HepG2 (cell line): ENCODE measurements around the gene DAPK1. TPM values are rescaled to one million over a fixed set of nuclear protein-coding genes. Genes with fewer than 3 reads are reported as not detected.

ENCODE experiments used
- ERF ChIP-seq: IDR thresholded peaks from 2 replicates; pipeline ENCODE4 v1.6.1; 2018; ENCODE audit warnings: missing biosample characterization, missing genetic modification reagents
- ETV5 ChIP-seq: IDR thresholded peaks from 2 replicates; pipeline ENCODE4 v1.6.1; 2018; ENCODE audit warnings: missing biosample characterization, missing genetic modification reagents, inconsistent platforms, borderline replicate concordance
- ZFP36L2 ChIP-seq: sonication (generic); formaldehyde crosslinking; IDR thresholded peaks from 2 replicates; pipeline ENCODE4 v1.4.0; 2020; ENCODE audit warnings: missing genetic modification reagents
- ZNF234 ChIP-seq: sonication (generic); formaldehyde crosslinking; conservative IDR thresholded peaks from 2 replicates; pipeline ENCODE4 v1.5.1; 2020; ENCODE audit warnings: mild to moderate bottlenecking, missing genetic modification reagents
- ZNF550 ChIP-seq: sonication (generic); formaldehyde crosslinking; IDR thresholded peaks from 2 replicates; pipeline ENCODE4 v1.4.0; 2020; ENCODE audit warnings: mild to moderate bottlenecking, missing genetic modification reagents, borderline replicate concordance
- ZNF670 ChIP-seq: sonication (generic); formaldehyde crosslinking; IDR thresholded peaks from 2 replicates; pipeline ENCODE4 v1.8.0; 2022; ENCODE audit warnings: mild to moderate bottlenecking, missing genetic modification reagents, borderline replicate concordance
- ZZZ3 ChIP-seq: sonication (generic); formaldehyde crosslinking; IDR thresholded peaks from 2 replicates; pipeline ENCODE4 v1.4.0; 2020; ENCODE audit warnings: missing genetic modification reagents, mild to moderate bottlenecking, borderline replicate concordance
- polyA plus RNA-seq, 8 experiments: library from polyadenylated mRNA; depleted of rRNA in 3 of 8; stranded (reverse) in 7 of 8; unstranded in 1 of 8; fragments of >200 nt; fragmentation: Illumina TruSeq in 4 of 8; extraction: Trizol in 4 of 8; gene quantifications; 2 replicates each; pipeline versions ENCODE4 v1.2.1 to v1.2.3, GENCODE V29; 2011 to 2016; ENCODE audit warnings: low read depth in 4 of 8, missing spikeins in 1 of 8, mixed read lengths in 1 of 8; ENCODE audit not compliant: insufficient read depth in 1 of 8
- total RNA-seq, 5 experiments: library from RNA; depleted of rRNA; stranded (reverse); fragments of >200 nt; fragmentation: Illumina TruSeq; extraction: Trizol; gene quantifications; 2 replicates each; pipeline ENCODE4 v1.2.3, GENCODE V29; 2016; ENCODE audit warnings: low read depth in 1 of 5
- TF ChIP-seq, protein P1 (sequence below): sonication (generic); formaldehyde crosslinking; IDR thresholded peaks from 2 replicates; pipeline ENCODE4 v1.4.0; 2020; ENCODE audit warnings: mild to moderate bottlenecking, missing genetic modification reagents
- TF ChIP-seq, protein P2 (sequence below), 2 experiments: sonication (generic) in 1 of 2; formaldehyde crosslinking in 1 of 2; IDR thresholded peaks; 2 replicates each; pipeline versions ENCODE4 v1.4.0 to v1.6.1; 2016 to 2020; ENCODE audit warnings: borderline replicate concordance in 1 of 2, low read depth in 1 of 2, mild to moderate bottlenecking in 1 of 2, missing genetic modification reagents in 1 of 2
- TF ChIP-seq, protein P3 (sequence below): IDR thresholded peaks from 2 replicates; pipeline ENCODE4 v1.6.1; 2016; ENCODE audit warnings: missing compliant biosample characterization, missing genetic modification reagents, borderline replicate concordance
- TF ChIP-seq, protein P4 (sequence below): IDR thresholded peaks from 2 replicates; pipeline ENCODE4 v1.6.1; 2012; ENCODE audit warnings: low read depth, low read length, improper control_type of control experiment
- TF ChIP-seq, protein P5 (sequence below): sonication (generic); formaldehyde crosslinking; IDR thresholded peaks from 2 replicates; pipeline ENCODE4 v1.5.1; 2020; ENCODE audit warnings: missing genetic modification reagents, mild to moderate bottlenecking, borderline replicate concordance

Gene DAPK1
- total and polyA plus RNA-seq, 2 of the 13 experiments (the other 11 are each of a cell fraction or from before 2014, with no cell fraction given): 35.7 to 35.9 TPM

DNA sequence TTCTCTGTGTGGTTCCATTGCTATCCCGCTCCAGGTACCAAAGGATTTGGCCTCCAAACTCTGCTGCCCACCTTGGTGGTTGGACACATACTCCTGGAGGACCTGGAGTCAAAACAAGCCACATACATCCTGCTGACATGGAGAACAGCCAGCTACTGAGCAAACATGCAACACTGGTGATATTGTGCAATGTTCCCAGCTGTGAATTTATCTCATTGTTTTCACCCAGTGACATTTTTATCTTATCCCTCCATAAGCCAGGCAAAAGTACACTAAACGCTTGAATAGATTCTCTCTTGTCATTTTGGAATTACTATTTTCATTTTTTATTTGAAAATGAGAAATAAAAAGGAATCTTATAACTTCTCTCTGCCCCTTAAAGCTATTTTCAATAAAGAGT is 217.2 kb downstream of the DAPK1 start (continued):
- TF ChIP-seq, protein P1, sequence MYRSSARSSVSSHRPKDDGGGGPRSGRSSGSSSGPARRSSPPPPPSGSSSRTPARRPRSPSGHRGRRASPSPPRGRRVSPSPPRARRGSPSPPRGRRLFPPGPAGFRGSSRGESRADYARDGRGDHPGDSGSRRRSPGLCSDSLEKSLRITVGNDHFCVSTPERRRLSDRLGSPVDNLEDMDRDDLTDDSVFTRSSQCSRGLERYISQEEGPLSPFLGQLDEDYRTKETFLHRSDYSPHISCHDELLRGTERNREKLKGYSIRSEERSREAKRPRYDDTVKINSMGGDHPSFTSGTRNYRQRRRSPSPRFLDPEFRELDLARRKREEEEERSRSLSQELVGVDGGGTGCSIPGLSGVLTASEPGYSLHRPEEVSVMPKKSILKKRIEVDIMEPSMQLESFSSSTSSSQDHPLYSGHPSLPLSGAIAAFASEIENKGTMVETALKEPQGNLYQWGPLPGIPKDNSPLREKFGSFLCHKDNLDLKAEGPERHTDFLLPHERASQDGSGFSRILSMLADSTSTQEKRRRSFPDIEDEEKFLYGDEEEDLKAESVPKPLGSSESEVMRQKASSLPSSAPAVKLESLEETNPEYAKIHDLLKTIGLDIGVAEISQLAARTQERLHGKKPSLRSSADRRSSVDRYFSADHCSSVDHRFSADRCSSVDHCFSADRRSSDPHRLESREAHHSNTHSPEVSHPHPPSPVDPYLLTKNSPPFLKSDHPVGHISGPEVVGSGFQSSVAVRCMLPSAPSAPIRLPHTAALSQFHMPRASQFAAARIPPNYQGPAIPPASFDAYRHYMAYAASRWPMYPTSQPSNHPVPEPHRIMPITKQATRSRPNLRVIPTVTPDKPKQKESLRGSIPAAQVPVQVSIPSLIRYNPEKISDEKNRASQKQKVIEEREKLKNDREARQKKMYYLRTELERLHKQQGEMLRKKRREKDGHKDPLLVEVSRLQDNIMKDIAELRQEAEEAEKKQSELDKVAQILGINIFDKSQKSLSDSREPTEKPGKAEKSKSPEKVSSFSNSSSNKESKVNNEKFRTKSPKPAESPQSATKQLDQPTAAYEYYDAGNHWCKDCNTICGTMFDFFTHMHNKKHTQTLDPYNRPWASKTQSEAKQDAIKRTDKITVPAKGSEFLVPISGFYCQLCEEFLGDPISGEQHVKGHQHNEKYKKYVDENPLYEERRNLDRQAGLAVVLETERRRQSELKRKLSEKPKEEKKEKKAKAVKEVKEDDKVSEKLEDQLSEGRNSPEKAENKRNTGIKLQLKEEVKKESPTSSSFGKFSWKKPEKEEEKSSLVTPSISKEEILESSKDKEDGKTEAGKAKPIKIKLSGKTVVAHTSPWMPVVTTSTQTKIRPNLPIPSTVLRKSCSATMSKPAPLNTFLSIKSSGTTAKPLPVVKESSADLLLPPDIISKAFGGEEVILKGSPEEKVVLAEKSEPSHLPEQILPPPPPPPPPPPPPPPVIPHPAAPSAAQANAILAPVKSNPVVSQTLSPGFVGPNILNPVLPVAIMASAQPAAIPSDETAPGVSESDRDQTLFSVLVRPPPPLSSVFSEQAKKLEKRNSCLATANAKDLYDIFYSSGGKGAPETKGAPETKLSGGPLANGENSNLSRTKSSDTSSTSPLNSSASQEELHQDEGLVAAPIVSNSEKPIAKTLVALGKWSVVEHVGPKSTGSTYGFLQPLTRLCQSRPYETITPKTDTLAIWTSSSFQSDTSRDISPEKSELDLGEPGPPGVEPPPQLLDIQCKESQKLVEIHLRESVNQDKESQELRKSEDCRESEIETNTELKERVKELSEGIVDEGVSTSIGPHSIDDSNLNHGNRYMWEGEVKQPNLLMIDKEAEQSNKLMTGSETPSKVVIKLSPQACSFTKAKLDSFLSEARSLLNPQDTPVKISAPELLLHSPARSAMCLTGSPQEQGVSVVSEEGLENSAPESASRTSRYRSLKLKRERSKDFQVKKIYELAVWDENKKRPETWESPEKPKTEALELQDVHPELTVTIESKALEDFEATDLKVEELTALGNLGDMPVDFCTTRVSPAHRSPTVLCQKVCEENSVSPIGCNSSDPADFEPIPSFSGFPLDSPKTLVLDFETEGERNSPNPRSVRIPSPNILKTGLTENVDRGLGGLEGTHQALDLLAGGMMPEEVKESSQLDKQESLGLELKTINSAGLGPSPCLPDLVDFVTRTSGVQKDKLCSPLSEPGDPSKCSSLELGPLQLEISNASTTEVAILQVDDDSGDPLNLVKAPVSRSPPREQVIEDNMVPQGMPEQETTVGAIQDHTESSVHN: no peak
- TF ChIP-seq ZNF550 (CRISPR knock-in tag): no peak
- TF ChIP-seq ZFP36L2: no peak
- 0 out of 2 replicates have a peak, but pooled peaks have one; percentile 57 for TF ChIP-seq ZNF670 (CRISPR knock-in tag)
- TF ChIP-seq ERF: peak; percentile 29; the same call in 1 of the 2 replicates
- TF ChIP-seq ETV5 (CRISPR knock-in tag): peak; percentile 48; the same call in 1 of the 2 replicates
- TF ChIP-seq ZZZ3: no peak
- TF ChIP-seq, protein P2, sequence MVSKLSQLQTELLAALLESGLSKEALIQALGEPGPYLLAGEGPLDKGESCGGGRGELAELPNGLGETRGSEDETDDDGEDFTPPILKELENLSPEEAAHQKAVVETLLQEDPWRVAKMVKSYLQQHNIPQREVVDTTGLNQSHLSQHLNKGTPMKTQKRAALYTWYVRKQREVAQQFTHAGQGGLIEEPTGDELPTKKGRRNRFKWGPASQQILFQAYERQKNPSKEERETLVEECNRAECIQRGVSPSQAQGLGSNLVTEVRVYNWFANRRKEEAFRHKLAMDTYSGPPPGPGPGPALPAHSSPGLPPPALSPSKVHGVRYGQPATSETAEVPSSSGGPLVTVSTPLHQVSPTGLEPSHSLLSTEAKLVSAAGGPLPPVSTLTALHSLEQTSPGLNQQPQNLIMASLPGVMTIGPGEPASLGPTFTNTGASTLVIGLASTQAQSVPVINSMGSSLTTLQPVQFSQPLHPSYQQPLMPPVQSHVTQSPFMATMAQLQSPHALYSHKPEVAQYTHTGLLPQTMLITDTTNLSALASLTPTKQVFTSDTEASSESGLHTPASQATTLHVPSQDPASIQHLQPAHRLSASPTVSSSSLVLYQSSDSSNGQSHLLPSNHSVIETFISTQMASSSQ (IDR thresholded peaks at IDR 0.05; ENCODE audit: low read depth): no peak
- TF ChIP-seq, protein P2 (CRISPR knock-in tag; IDR thresholded peaks at IDR 0.05; ENCODE audit: borderline replicate concordance): no peak
- TF ChIP-seq, protein P3, sequence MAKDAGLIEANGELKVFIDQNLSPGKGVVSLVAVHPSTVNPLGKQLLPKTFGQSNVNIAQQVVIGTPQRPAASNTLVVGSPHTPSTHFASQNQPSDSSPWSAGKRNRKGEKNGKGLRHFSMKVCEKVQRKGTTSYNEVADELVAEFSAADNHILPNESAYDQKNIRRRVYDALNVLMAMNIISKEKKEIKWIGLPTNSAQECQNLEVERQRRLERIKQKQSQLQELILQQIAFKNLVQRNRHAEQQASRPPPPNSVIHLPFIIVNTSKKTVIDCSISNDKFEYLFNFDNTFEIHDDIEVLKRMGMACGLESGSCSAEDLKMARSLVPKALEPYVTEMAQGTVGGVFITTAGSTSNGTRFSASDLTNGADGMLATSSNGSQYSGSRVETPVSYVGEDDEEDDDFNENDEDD (CRISPR knock-in tag): peak; percentile 32; the same call in 1 of the 2 replicates
- TF ChIP-seq, protein P4, sequence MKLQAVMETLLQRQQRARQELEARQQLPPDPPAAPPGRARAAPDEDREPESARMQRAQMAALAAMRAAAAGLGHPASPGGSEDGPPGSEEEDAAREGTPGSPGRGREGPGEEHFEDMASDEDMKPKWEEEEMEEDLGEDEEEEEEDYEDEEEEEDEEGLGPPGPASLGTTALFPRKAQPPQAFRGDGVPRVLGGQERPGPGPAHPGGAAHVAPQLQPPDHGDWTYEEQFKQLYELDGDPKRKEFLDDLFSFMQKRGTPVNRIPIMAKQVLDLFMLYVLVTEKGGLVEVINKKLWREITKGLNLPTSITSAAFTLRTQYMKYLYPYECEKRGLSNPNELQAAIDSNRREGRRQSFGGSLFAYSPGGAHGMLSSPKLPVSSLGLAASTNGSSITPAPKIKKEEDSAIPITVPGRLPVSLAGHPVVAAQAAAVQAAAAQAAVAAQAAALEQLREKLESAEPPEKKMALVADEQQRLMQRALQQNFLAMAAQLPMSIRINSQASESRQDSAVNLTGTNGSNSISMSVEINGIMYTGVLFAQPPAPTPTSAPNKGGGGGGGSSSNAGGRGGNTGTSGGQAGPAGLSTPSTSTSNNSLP: peak; percentile 80
- TF ChIP-seq, protein P5, sequence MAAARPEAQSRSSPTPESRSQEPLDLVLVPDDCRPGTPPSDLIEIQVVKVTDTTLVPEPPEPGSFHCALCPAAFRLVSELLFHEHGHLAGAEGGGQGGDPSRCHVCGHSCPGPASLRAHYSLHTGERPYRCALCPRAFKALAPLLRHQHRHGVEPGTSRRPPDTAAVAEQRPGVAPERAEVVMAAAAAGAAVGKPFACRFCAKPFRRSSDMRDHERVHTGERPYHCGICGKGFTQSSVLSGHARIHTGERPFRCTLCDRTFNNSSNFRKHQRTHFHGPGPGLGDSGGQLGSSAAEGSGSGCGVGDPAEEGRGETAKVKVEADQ (CRISPR knock-in tag): no peak
- TF ChIP-seq ZNF234 (CRISPR knock-in tag): no peak
